Neural progenitor cell (in vitro differentiated cells): ENCODE results near the gene PANK2. TPM values are rescaled to one million over a fixed set of nuclear protein-coding genes. Genes with fewer than 3 reads are reported as not detected.
A peak's percentile ranks its signal among the peaks of the same experiment; 100 is the strongest.

Experiments
- DNase-seq: peaks from one replicate; pipeline ENCODE4 v3.0.0-alpha.2; 2016; ENCODE audit warnings: low spot score
- H2AFZ ChIP-seq: fragments of 200-600 bp; sonication (generic); replicated peaks from 2 replicates; pipeline ENCODE4 v1.6.1; 2016; ENCODE audit warnings: antibody characterized with exemption
- H3F3A ChIP-seq: fragments of 200-600 bp; sonication (generic); 2 replicates; pipeline ENCODE4 v1.6.1; 2016; ENCODE audit warnings: antibody characterized with exemption, low read depth
- H3K27ac ChIP-seq: fragments of 200-600 bp; sonication (generic); 2 replicates; pipeline ENCODE4 v1.5.1; 2016; ENCODE audit warnings: mild to moderate bottlenecking
- H3K27me3 ChIP-seq: fragments of 200-600 bp; sonication (generic); 2 replicates; pipeline ENCODE4 v1.6.1; 2016; ENCODE audit warnings: mild to moderate bottlenecking, moderate library complexity
- H3K36me3 ChIP-seq: fragments of 200-600 bp; sonication (generic); 2 replicates; pipeline ENCODE4 v1.5.1; 2016
- H3K4me1 ChIP-seq: fragments of 200-600 bp; sonication (generic); 2 replicates; pipeline ENCODE4 v1.6.1; 2016; ENCODE audit warnings: mixed run types
- H3K4me2 ChIP-seq: fragments of 200-600 bp; sonication (generic); 2 replicates; pipeline ENCODE4 v1.6.1; 2016
- H3K4me3 ChIP-seq: fragments of 200-600 bp; sonication (generic); 2 replicates; pipeline ENCODE4 v1.5.1; 2016
- H3K79me2 ChIP-seq: fragments of 200-600 bp; sonication (generic); 2 replicates; pipeline ENCODE4 v1.6.1; 2016; ENCODE audit warnings: low read depth
- H3K9ac ChIP-seq: fragments of 200-600 bp; sonication (generic); 2 replicates; pipeline ENCODE4 v1.6.1; 2016
- H3K9me3 ChIP-seq: fragments of 200-600 bp; sonication (generic); 2 replicates; pipeline ENCODE4 v1.5.1; 2016; ENCODE audit warnings: low read depth
- H4K20me1 ChIP-seq: fragments of 200-600 bp; sonication (generic); 2 replicates; pipeline ENCODE4 v1.6.1; 2016; ENCODE audit warnings: low read depth
- H3K27ac Mint-ChIP-seq: 3 replicates; pipeline ENCODE4 v1.8.0; 2021; ENCODE audit warnings: mixed read lengths
- H3K27me3 Mint-ChIP-seq: 2 replicates; pipeline ENCODE4 v1.8.0; 2022; ENCODE audit warnings: low read depth, mild to moderate bottlenecking, inconsistent platforms, moderate library complexity, mixed read lengths; ENCODE audit not compliant: insufficient read depth
- H3K36me3 Mint-ChIP-seq: 3 replicates; pipeline ENCODE4 v1.8.0; 2021; ENCODE audit warnings: mixed read lengths
- H3K4me1 Mint-ChIP-seq: 3 replicates; pipeline ENCODE4 v1.8.0; 2021; ENCODE audit warnings: mixed read lengths
- H3K4me3 Mint-ChIP-seq: 3 replicates; pipeline ENCODE4 v1.8.0; 2021; ENCODE audit warnings: mild to moderate bottlenecking, moderate library complexity, mixed read lengths
- H3K9me3 Mint-ChIP-seq: 3 replicates; pipeline ENCODE4 v1.8.0; 2020; ENCODE audit warnings: mixed read lengths
- CTCF ChIP-seq: fragments of 200-600 bp; sonication (generic); IDR thresholded peaks from 2 replicates; pipeline ENCODE4 v1.5.1; 2017; ENCODE audit warnings: antibody characterized with exemption, mild to moderate bottlenecking
- EZH2 ChIP-seq: fragments of 200-600 bp; sonication (generic); IDR thresholded peaks from 2 replicates; pipeline ENCODE4 v1.6.1; 2017; ENCODE audit warnings: antibody characterized with exemption, mild to moderate bottlenecking, moderate library complexity
- EZH2phosphoT487 ChIP-seq: fragments of 200-600 bp; sonication (generic); IDR thresholded peaks from 2 replicates; pipeline ENCODE4 v1.6.1; 2017; ENCODE audit warnings: antibody characterized with exemption
- total RNA-seq: library from RNA; depleted of rRNA; stranded (reverse); fragments of >200 nt; gene quantifications from 2 replicates; pipeline ENCODE4 v1.2.3, GENCODE V29; 2015; ENCODE audit warnings: low replicate concordance

The PANK2 gene
- total RNA-seq, 1 donor from 2014 or later: 60.7 TPM

GRCh38 chr20:3846378-3846739 is 42.8 kb upstream of the PANK2 start:
- Mint-ChIP-seq H3K4me3 (peak overlapping the region; percentile 92), H3K4me1 (peaks cover 17% of the 10 kb centered on the region), H3K36me3 (peaks cover 6% of the 10 kb centered on the region), H3K9me3 (no peaks in the 10 kb centered on the region), H3K27ac (no peak overlapping the region), H3K27me3 (peaks cover 4% of the 10 kb centered on the region)
- DNase-seq: peak; percentile 36
- no peaks in the 10 kb centered on the region for H3K27me3 ChIP-seq
- no peaks in the 10 kb centered on the region for H3K36me3 ChIP-seq
- H3K4me3 ChIP-seq: peak overlapping the region; percentile 90
- TF ChIP-seq EZH2 (no peak), EZH2phosphoT487 (no peak), CTCF (no peak)
- H2AFZ ChIP-seq: peak overlapping the region; percentile 96
- H3K27ac ChIP-seq: no peak overlapping the region
- H3K4me2 ChIP-seq: peak overlapping the region; percentile 97
- H3K9me3 ChIP-seq: no peaks in the 10 kb centered on the region
- H3K79me2 ChIP-seq: peaks cover 9% of the 10 kb centered on the region
- peaks cover 5% of the 10 kb centered on the region for H4K20me1 ChIP-seq
- H3K9ac ChIP-seq: peak overlapping the region; percentile 55
- peaks cover 5% of the 10 kb centered on the region for H3K4me1 ChIP-seq
- peaks cover 5% of the 10 kb centered on the region for H3F3A ChIP-seq

- peaks cover 5% of the 10 kb centered on the region for H3K4me1 ChIP-seq
- Mint-ChIP-seq H3K27me3 (peaks cover 4% of the 10 kb centered on the region), H3K9me3 (no peaks in the 10 kb centered on the region), H3K27ac (peak within 1 kb of the TSS; percentile 30), H3K4me3 (peak within 1 kb of the TSS; percentile 92), H3K36me3 (peaks cover 6% of the 10 kb centered on the region), H3K4me1 (peaks cover 17% of the 10 kb centered on the region)
- no peaks in the 10 kb centered on the region for H3K27me3 ChIP-seq
- peaks cover 5% of the 10 kb centered on the region for H4K20me1 ChIP-seq
- H3F3A ChIP-seq: peaks cover 5% of the 10 kb centered on the region
- peak within 1 kb of the TSS; percentile 90 for H3K4me3 ChIP-seq
- TF ChIP-seq EZH2phosphoT487 (no peak), CTCF (peak; percentile 15)
- no peaks in the 10 kb centered on the region for H3K36me3 ChIP-seq
- H3K4me2 ChIP-seq: peak within 1 kb of the TSS; percentile 97
- DNase-seq: peak; percentile 95
- H3K79me2 ChIP-seq: peaks cover 9% of the 10 kb centered on the region
- peak within 1 kb of the TSS; percentile 96 for H2AFZ ChIP-seq
- no peaks in the 10 kb centered on the region for H3K9me3 ChIP-seq
- peak within 1 kb of the TSS; percentile 38 for H3K27ac ChIP-seq
- peak within 1 kb of the TSS; percentile 87 for H3K9ac ChIP-seq
Observed at GRCh38 chr20:3846740-3847428, 42.3 kb upstream of the PANK2 start, which contains the start of gene MAVS. Gene MAVS, plus strand, starts transcription at chr20:3846834. Its CDS starts 7,791 bp downstream, at chr20:3854625.

- peaks cover 5% of the 10 kb centered on the region for H3K4me1 ChIP-seq
- peak overlapping the region; percentile 92 for H3K4me3 Mint-ChIP-seq
- H3K27me3 ChIP-seq: no peaks in the 10 kb centered on the region
- H3K27me3 Mint-ChIP-seq: peaks cover 4% of the 10 kb centered on the region
- H3K4me1 Mint-ChIP-seq: peaks cover 17% of the 10 kb centered on the region
- peaks cover 5% of the 10 kb centered on the region for H3F3A ChIP-seq
- H3K4me3 ChIP-seq: peak overlapping the region; percentile 90
- no peaks in the 10 kb centered on the region for H3K36me3 ChIP-seq
- H3K79me2 ChIP-seq: peaks cover 9% of the 10 kb centered on the region
- no peak for TF ChIP-seq EZH2phosphoT487
- TF ChIP-seq CTCF: no peak
- TF ChIP-seq EZH2: no peak
- H2AFZ ChIP-seq: peak overlapping the region; percentile 93
- H4K20me1 ChIP-seq: peaks cover 5% of the 10 kb centered on the region
- no peaks in the 10 kb centered on the region for H3K9me3 ChIP-seq
- H3K27ac ChIP-seq: no peak overlapping the region
- peak overlapping the region; percentile 87 for H3K9ac ChIP-seq
- H3K27ac Mint-ChIP-seq: peak overlapping the region; percentile 30
- peaks cover 8% of the 10 kb centered on the region for H3K36me3 Mint-ChIP-seq
- no peak for DNase-seq
- no peaks in the 10 kb centered on the region for H3K9me3 Mint-ChIP-seq
- H3K4me2 ChIP-seq: peak overlapping the region; percentile 97
Observed at GRCh38 chr20:3847429-3847940, 41.7 kb upstream of the PANK2 start.
